HepG2 (cell line): ENCODE measurements around the gene ANKRD49. TPM values are rescaled to one million over a fixed set of nuclear protein-coding genes. Genes with fewer than 3 reads are reported as not detected.
A peak's percentile ranks its signal among the peaks of the same experiment; 100 is the strongest.

ENCODE experiments used
- ARNTL ChIP-seq: sonication (generic); formaldehyde crosslinking; IDR thresholded peaks from 2 replicates; pipeline ENCODE4 v1.4.0; 2020; ENCODE audit warnings: mild to moderate bottlenecking, missing genetic modification reagents
- CHD2 ChIP-seq: IDR thresholded peaks from 2 replicates; pipeline ENCODE4 v1.6.1; 2011; ENCODE audit warnings: low read depth, low read length, improper control_type of control experiment
- CREBL2 ChIP-seq: sonication (generic); formaldehyde crosslinking; IDR thresholded peaks from 2 replicates; pipeline ENCODE4 v1.8.1; 2023; ENCODE audit warnings: missing genetic modification reagents, mild to moderate bottlenecking, borderline replicate concordance
- HIVEP1 ChIP-seq: sonication (generic); formaldehyde crosslinking; IDR thresholded peaks from 2 replicates; pipeline ENCODE4 v1.4.0; 2020; ENCODE audit warnings: mild to moderate bottlenecking, missing genetic modification reagents
- HNRNPLL ChIP-seq: fragments of 200-400 bp; formaldehyde crosslinking; IDR thresholded peaks from 2 replicates; pipeline ENCODE4 v1.6.1; 2017; ENCODE audit warnings: mild to moderate bottlenecking, low read depth, low read length; ENCODE audit not compliant: poor library complexity, severe bottlenecking
- MAFG ChIP-seq: sonication (generic); formaldehyde crosslinking; IDR thresholded peaks from 2 replicates; pipeline ENCODE4 v1.5.1; 2020; ENCODE audit warnings: mild to moderate bottlenecking, missing genetic modification reagents
- MYC ChIP-seq: sonication (generic); formaldehyde crosslinking; IDR thresholded peaks from 2 replicates; pipeline ENCODE4 v1.9.0; 2021; ENCODE audit warnings: missing genetic modification reagents, borderline replicate concordance
- NR1H2 ChIP-seq: sonication (generic); formaldehyde crosslinking; IDR thresholded peaks from 2 replicates; pipeline ENCODE4 v1.8.1; 2022; ENCODE audit warnings: low read depth, missing genetic modification reagents, borderline replicate concordance
- PHF21A ChIP-seq: sonication (generic); formaldehyde crosslinking; IDR thresholded peaks from 2 replicates; pipeline ENCODE4 v1.5.0; 2020; ENCODE audit warnings: mild to moderate bottlenecking, missing genetic modification reagents
- POLR2A ChIP-seq, 2 experiments: IDR thresholded peaks; 2 replicates each; pipeline ENCODE4 v1.6.1; 2011; ENCODE audit warnings: low read depth in 2 of 2, low read length in 2 of 2, mild to moderate bottlenecking in 1 of 2, moderate library complexity in 1 of 2; ENCODE audit not compliant: insufficient read depth in 1 of 2
- RAD21 ChIP-seq: fragments of 450-650 bp; formaldehyde crosslinking; IDR thresholded peaks from 2 replicates; pipeline ENCODE4 v1.5.0; 2020; ENCODE audit warnings: mild to moderate bottlenecking
- RBM39 ChIP-seq: fragments of 200-400 bp; formaldehyde crosslinking; IDR thresholded peaks from one replicate; pipeline ENCODE4 v1.6.1; 2018; ENCODE audit warnings: antibody characterized with exemption, mild to moderate bottlenecking, low read depth, low read length; ENCODE audit not compliant: poor library complexity, severe bottlenecking
- RCOR2 ChIP-seq: IDR thresholded peaks from 2 replicates; pipeline ENCODE4 v1.6.1; 2016; ENCODE audit warnings: missing biosample characterization, missing genetic modification reagents
- RELA ChIP-seq: sonication (generic); formaldehyde crosslinking; IDR thresholded peaks from 2 replicates; pipeline ENCODE4 v1.4.0; 2020; ENCODE audit warnings: missing genetic modification reagents
- RNF2 ChIP-seq: fragments of 450-650 bp; conservative IDR thresholded peaks from 2 replicates; pipeline ENCODE4 v1.6.1; 2016; ENCODE audit warnings: low read depth
- RXRB ChIP-seq: IDR thresholded peaks from 2 replicates; pipeline ENCODE4 v1.6.1; 2016; ENCODE audit warnings: borderline replicate concordance, missing genetic modification reagents, missing compliant biosample characterization
- SOX13 ChIP-seq, 3 experiments: fragments of 450-650 bp in 1 of 3; sonication (generic) in 1 of 3; formaldehyde crosslinking in 1 of 3; IDR thresholded peaks in 2 of 3; conservative IDR thresholded peaks in 1 of 3; 2 replicates each; pipeline versions ENCODE4 v1.5.0 to v1.6.1; 2016 to 2020; ENCODE audit warnings: antibody characterized with exemption in 1 of 3, mild to moderate bottlenecking in 1 of 3, missing compliant biosample characterization in 1 of 3, missing genetic modification reagents in 1 of 3, moderate library complexity in 1 of 3
- SP140L ChIP-seq: sonication (generic); formaldehyde crosslinking; IDR thresholded peaks from 2 replicates; pipeline ENCODE4 v1.4.0; 2020; ENCODE audit warnings: missing genetic modification reagents, borderline replicate concordance
- TEAD3 ChIP-seq: optimal IDR thresholded peaks from 2 replicates; pipeline ENCODE3; 2016; ENCODE audit warnings: borderline replicate concordance
- ZFY ChIP-seq: sonication (generic); formaldehyde crosslinking; IDR thresholded peaks from 2 replicates; pipeline ENCODE4 v1.4.0; 2020; ENCODE audit warnings: missing genetic modification reagents
- ZMYM3 ChIP-seq: sonication (generic); formaldehyde crosslinking; IDR thresholded peaks from 2 replicates; pipeline ENCODE4 v1.5.1; 2020; ENCODE audit warnings: mild to moderate bottlenecking, missing genetic modification reagents
- ZNF562 ChIP-seq: sonication (generic); formaldehyde crosslinking; IDR thresholded peaks from 2 replicates; pipeline ENCODE4 v1.8.0; 2022; ENCODE audit warnings: missing genetic modification reagents, borderline replicate concordance
- ZNF577 ChIP-seq: sonication (generic); formaldehyde crosslinking; IDR thresholded peaks from 2 replicates; pipeline ENCODE4 v1.4.0; 2020; ENCODE audit warnings: mild to moderate bottlenecking, low read depth, missing genetic modification reagents, borderline replicate concordance
- ZNF629 ChIP-seq: sonication (generic); formaldehyde crosslinking; conservative IDR thresholded peaks from 2 replicates; pipeline ENCODE4 v1.5.0; 2020; ENCODE audit warnings: missing genetic modification reagents
- ZNF678 ChIP-seq: sonication (generic); formaldehyde crosslinking; IDR thresholded peaks from 2 replicates; pipeline ENCODE4 v1.4.0; 2020; ENCODE audit warnings: mild to moderate bottlenecking, missing genetic modification reagents
- ZSCAN31 ChIP-seq: sonication (generic); formaldehyde crosslinking; IDR thresholded peaks from 2 replicates; pipeline ENCODE4 v1.5.0; 2020; ENCODE audit warnings: low read depth, mild to moderate bottlenecking, missing genetic modification reagents
- polyA plus RNA-seq, 8 experiments: library from polyadenylated mRNA; depleted of rRNA in 3 of 8; stranded (reverse) in 7 of 8; unstranded in 1 of 8; fragments of >200 nt; fragmentation: Illumina TruSeq in 4 of 8; extraction: Trizol in 4 of 8; gene quantifications; 2 replicates each; pipeline versions ENCODE4 v1.2.1 to v1.2.3, GENCODE V29; 2011 to 2016; ENCODE audit warnings: low read depth in 4 of 8, missing spikeins in 1 of 8, mixed read lengths in 1 of 8; ENCODE audit not compliant: insufficient read depth in 1 of 8
- total RNA-seq, 5 experiments: library from RNA; depleted of rRNA; stranded (reverse); fragments of >200 nt; fragmentation: Illumina TruSeq; extraction: Trizol; gene quantifications; 2 replicates each; pipeline ENCODE4 v1.2.3, GENCODE V29; 2016; ENCODE audit warnings: low read depth in 1 of 5
- TF ChIP-seq, protein P1 (sequence below): sonication (generic); formaldehyde crosslinking; conservative IDR thresholded peaks from 2 replicates; pipeline ENCODE4 v1.4.0; 2020; ENCODE audit warnings: missing genetic modification reagents
- TF ChIP-seq, protein P2 (sequence below): sonication (generic); formaldehyde crosslinking; IDR thresholded peaks from 2 replicates; pipeline ENCODE4 v1.4.0; 2020; ENCODE audit warnings: missing genetic modification reagents

The ANKRD49 gene
- total and polyA plus RNA-seq, 2 of the 13 experiments (the other 11 are each of a cell fraction or from before 2014, with no cell fraction given): 14.2 to 14.3 TPM

DNA sequence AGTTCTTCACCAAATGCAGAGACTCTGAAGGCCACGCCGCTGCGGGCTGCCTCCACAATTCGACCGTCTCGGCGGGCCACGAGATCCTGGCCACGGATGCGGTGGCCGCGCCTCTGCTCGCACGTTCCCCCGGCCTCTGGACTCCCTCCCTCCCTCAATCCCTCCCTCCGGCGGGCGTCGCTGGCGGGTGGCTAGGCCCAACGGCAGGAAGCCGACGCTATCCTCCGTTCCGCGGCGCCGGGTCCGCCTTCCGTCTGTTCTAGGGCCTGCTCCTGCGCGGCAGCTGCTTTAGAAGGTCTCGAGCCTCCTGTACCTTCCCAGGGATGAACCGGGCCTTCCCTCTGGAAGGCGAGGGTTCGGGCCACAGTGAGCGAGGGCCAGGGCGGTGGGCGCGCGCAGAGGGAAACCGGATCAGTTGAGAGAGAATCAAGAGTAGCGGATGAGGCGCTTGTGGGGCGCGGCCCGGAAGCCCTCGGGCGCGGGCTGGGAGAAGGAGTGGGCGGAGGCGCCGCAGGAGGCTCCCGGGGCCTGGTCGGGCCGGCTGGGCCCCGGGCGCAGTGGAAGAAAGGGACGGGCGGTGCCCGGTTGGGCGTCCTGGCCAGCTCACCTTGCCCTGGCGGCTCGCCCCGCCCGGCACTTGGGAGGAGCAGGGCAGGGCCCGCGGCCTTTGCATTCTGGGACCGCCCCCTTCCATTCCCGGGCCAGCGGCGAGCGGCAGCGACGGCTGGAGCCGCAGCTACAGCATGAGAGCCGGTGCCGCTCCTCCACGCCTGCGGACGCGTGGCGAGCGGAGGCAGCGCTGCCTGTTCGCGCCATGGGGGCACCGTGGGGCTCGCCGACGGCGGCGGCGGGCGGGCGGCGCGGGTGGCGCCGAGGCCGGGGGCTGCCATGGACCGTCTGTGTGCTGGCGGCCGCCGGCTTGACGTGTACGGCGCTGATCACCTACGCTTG is 50.2 kb downstream of the ANKRD49 start, which contains the start of gene FUT4 (continued):
- TF ChIP-seq, protein P1, sequence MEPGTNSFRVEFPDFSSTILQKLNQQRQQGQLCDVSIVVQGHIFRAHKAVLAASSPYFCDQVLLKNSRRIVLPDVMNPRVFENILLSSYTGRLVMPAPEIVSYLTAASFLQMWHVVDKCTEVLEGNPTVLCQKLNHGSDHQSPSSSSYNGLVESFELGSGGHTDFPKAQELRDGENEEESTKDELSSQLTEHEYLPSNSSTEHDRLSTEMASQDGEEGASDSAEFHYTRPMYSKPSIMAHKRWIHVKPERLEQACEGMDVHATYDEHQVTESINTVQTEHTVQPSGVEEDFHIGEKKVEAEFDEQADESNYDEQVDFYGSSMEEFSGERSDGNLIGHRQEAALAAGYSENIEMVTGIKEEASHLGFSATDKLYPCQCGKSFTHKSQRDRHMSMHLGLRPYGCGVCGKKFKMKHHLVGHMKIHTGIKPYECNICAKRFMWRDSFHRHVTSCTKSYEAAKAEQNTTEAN: no peak
- no peak for TF ChIP-seq ZMYM3 (CRISPR knock-in tag)
- 0 out of 2 replicates have a peak, but pooled peaks have one; percentile 10 for TF ChIP-seq RXRB (CRISPR knock-in tag)
- no peak for TF ChIP-seq ARNTL (CRISPR knock-in tag)
- no peak for TF ChIP-seq RELA (CRISPR knock-in tag)
- TF ChIP-seq HIVEP1 (CRISPR knock-in tag): 0 out of 2 replicates have a peak, but pooled peaks have one; percentile 21
- no peak for TF ChIP-seq CHD2
- TF ChIP-seq, protein P2, sequence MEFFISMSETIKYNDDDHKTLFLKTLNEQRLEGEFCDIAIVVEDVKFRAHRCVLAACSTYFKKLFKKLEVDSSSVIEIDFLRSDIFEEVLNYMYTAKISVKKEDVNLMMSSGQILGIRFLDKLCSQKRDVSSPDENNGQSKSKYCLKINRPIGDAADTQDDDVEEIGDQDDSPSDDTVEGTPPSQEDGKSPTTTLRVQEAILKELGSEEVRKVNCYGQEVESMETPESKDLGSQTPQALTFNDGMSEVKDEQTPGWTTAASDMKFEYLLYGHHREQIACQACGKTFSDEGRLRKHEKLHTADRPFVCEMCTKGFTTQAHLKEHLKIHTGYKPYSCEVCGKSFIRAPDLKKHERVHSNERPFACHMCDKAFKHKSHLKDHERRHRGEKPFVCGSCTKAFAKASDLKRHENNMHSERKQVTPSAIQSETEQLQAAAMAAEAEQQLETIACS (CRISPR knock-in tag): no peak
- TF ChIP-seq SP140L (CRISPR knock-in tag): no peak
- TF ChIP-seq RNF2: 0 out of 2 replicates have a peak, but pooled peaks have one; percentile 51
- no peak for TF ChIP-seq RCOR2 (CRISPR knock-in tag)
- TF ChIP-seq HNRNPLL: peak; percentile 67
- 0 out of 2 replicates have a peak, but pooled peaks have one; percentile 64 for TF ChIP-seq ZNF678 (CRISPR knock-in tag)
- no peak for TF ChIP-seq POLR2A (IDR thresholded peaks at IDR 0.05; ENCODE audit: insufficient read depth in 1 of 2, low read depth in 2 of 2, low read length in 2 of 2)
- TF ChIP-seq NR1H2 (CRISPR knock-in tag): 0 out of 2 replicates have a peak, but pooled peaks have one; percentile 37
- TF ChIP-seq PHF21A (CRISPR knock-in tag): 0 out of 2 replicates have a peak, but pooled peaks have one; percentile 8
- TF ChIP-seq RAD21 (CRISPR knock-in tag): no peak
- no peak for TF ChIP-seq ZSCAN31
- TF ChIP-seq CREBL2: no peak
- no peak for TF ChIP-seq ZNF562 (CRISPR knock-in tag)
- TF ChIP-seq MYC (CRISPR knock-in tag): 0 out of 2 replicates have a peak, but pooled peaks have one; percentile 41
- no peak for TF ChIP-seq MAFG (CRISPR knock-in tag)
- TF ChIP-seq SOX13 (IDR thresholded peaks at IDR 0.05): no peak
- no peak for TF ChIP-seq SOX13 (CRISPR knock-in tag; conservative IDR thresholded peaks at IDR 0.05 in 1 of 2, IDR thresholded peaks at IDR 0.05 in 1 of 2)
- no peak for TF ChIP-seq ZNF577 (CRISPR knock-in tag)
- TF ChIP-seq RBM39: no peak
- no peak for TF ChIP-seq ZNF629
- peak; percentile 95 for TF ChIP-seq ZFY
- TF ChIP-seq TEAD3 (CRISPR knock-in tag): no peak
